ENCODE data around the gene HAGHL. TPM values are rescaled to one million over a fixed set of nuclear protein-coding genes. Genes with fewer than 3 reads are reported as not detected.

HAGHL gene
- total RNA-seq, 1 donor from 2014 or later = 20.6 TPM

DNA sequence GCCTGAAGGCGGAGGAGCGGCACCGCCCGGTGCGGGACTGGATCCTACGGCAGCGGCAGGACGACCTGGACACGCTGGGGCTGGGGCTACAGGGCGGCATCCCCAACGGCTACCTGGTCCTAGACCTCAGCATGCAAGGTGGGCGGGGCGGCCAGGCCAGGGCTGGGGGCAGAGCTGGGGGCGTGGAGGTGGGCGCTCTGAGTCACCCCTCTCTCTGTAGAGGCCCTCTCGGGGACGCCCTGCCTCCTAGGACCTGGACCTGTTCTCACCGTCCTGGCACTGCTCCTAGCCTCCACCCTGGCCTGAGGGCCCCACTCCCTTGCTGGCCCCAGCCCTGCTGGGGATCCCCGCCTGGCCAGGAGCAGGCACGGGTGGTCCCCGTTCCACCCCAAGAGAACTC is 41.5 kb downstream of the HAGHL start:
- Mint-ChIP-seq H3K27ac (ENCODE audit: unreplicated experiment) (no peak overlapping the region), H3K36me3 (ENCODE audit: low read depth) (no peaks in the 10 kb centered on the region), H3K4me1 (ENCODE audit: low read depth) (no peaks in the 10 kb centered on the region), H3K9me3 (ENCODE audit: low read depth) (no peaks in the 10 kb centered on the region), H3K27me3 (ENCODE audit: low read depth) (peaks cover 1% of the 10 kb centered on the region), H3K4me3 (ENCODE audit: unreplicated experiment) (no peak overlapping the region)
- DNase-seq (ENCODE audit: low spot score) = no peak
- no peak for TF ChIP-seq CTCF (IDR thresholded peaks at IDR 0.05)

- H3K36me3 Mint-ChIP-seq (ENCODE audit: low read depth) = no peaks in the 10 kb centered on the region
- no peaks in the 10 kb centered on the region for H3K9me3 Mint-ChIP-seq (ENCODE audit: low read depth)
Observed at GRCh38 chr16:769184-769784, 42.4 kb downstream of the HAGHL start.

DNA sequence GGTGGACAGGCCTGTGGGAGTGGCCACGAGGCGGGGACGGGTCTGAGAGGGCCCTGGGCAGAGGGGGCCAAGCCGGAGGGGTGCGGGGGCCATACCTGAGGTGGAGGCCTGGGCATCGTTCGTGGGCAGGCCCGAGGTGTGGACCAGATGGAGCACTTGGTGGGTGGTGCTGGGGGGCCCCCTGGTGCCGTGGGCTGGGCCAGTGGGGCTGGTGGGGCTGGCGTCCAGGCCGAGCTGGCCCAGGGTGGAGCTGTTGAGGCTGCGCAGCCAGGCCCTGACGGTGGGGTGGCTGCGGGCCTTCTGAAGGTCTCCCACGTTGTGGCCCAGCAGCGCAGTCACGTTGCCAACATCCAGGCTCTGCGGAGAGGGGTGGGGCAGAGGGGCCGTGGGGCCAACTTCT is 43.0 kb downstream of the HAGHL start:
- Mint-ChIP-seq H3K4me3 (ENCODE audit: unreplicated experiment) (no peak overlapping the region), H3K36me3 (ENCODE audit: low read depth) (no peaks in the 10 kb centered on the region), H3K27ac (ENCODE audit: unreplicated experiment) (no peak overlapping the region), H3K9me3 (ENCODE audit: low read depth) (no peaks in the 10 kb centered on the region), H3K27me3 (ENCODE audit: low read depth) (no peaks in the 10 kb centered on the region), H3K4me1 (ENCODE audit: low read depth) (no peaks in the 10 kb centered on the region)
- TF ChIP-seq CTCF (IDR thresholded peaks at IDR 0.05) = no peak
- DNase-seq (ENCODE audit: low spot score) = no peak

More at GRCh38 chr16:769184-769784, 42.4 kb downstream of the HAGHL start:
- Mint-ChIP-seq H3K4me1 (ENCODE audit: low read depth) (no peaks in the 10 kb centered on the region), H3K27ac (ENCODE audit: unreplicated experiment) (no peak overlapping the region), H3K4me3 (ENCODE audit: unreplicated experiment) (no peak overlapping the region), H3K27me3 (ENCODE audit: low read depth) (no peaks in the 10 kb centered on the region)
- DNase-seq (ENCODE audit: low spot score) = no peak
- TF ChIP-seq CTCF (IDR thresholded peaks at IDR 0.05) = no peak

DNA sequence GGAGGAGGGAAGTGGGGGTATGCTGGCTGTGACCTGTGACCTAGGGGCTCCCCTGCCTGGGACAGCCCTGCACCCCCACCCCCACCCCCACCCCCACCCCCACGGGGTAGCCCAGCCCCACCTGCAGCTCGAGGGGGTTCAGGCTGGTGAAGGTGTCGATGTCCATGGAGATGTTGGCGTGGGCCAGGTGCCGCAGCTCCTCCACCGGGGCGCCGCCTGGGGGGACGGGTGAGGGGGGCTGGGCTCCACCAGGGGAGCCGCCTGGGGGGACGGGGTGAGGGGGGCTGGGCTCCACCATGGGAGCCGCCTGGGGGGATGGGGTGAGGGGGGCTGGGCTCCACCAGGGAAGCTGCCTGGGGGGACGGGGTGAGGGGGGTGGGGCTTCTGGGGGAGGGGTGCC is 43.5 kb downstream of the HAGHL start:
- no peak overlapping the region for H3K27ac Mint-ChIP-seq (ENCODE audit: unreplicated experiment)
- no peak for TF ChIP-seq CTCF (IDR thresholded peaks at IDR 0.05)
- H3K4me3 Mint-ChIP-seq (ENCODE audit: unreplicated experiment) = no peak overlapping the region
- H3K4me1 Mint-ChIP-seq (ENCODE audit: low read depth) = no peaks in the 10 kb centered on the region
- H3K9me3 Mint-ChIP-seq (ENCODE audit: low read depth) = no peaks in the 10 kb centered on the region
- H3K36me3 Mint-ChIP-seq (ENCODE audit: low read depth) = no peaks in the 10 kb centered on the region
- H3K27me3 Mint-ChIP-seq (ENCODE audit: low read depth) = no peaks in the 10 kb centered on the region
- DNase-seq (ENCODE audit: low spot score) = no peak

- H3K4me1 Mint-ChIP-seq (ENCODE audit: low read depth) = peaks cover 3% of the 10 kb centered on the region
- no peak for DNase-seq (ENCODE audit: low spot score)
- H3K9me3 Mint-ChIP-seq (ENCODE audit: low read depth) = no peaks in the 10 kb centered on the region
- H3K27me3 Mint-ChIP-seq (ENCODE audit: low read depth) = no peaks in the 10 kb centered on the region
- no peaks in the 10 kb centered on the region for H3K36me3 Mint-ChIP-seq (ENCODE audit: low read depth)
- no peak overlapping the region for H3K27ac Mint-ChIP-seq (ENCODE audit: unreplicated experiment)
- no peak overlapping the region for H3K4me3 Mint-ChIP-seq (ENCODE audit: unreplicated experiment)
- TF ChIP-seq CTCF (IDR thresholded peaks at IDR 0.05) = no peak
Observed at GRCh38 chr16:772959-773358, 46.1 kb downstream of the HAGHL start.
